ENCODE results near the gene STRN3.
"Not testable (repeated sequence)": the region's sequence is repeated elsewhere in the genome, so short reads cannot be mapped to it uniquely, and the experiment has no call there.

Gene STRN3

DNA sequence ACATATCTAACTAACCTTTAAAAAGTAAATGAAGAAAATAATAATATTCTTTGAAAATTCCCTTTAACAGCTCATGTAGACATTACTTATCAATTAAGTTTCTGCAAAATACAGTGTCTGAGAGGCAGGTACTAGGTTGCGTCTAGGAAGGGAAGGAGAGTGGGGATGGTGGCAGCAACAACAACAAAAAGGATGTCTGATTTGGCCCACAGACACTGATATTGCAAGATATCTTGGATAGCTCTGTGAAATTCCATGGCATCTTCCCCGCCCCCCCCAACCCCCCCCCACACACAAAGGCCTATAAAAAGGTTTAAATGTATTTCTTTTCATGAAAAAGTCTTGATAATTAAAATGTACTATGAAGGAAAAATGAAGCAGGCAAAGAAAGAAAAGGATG, 42.3 kb downstream of the STRN3 start:
- TF ChIP-seq, protein P1, sequence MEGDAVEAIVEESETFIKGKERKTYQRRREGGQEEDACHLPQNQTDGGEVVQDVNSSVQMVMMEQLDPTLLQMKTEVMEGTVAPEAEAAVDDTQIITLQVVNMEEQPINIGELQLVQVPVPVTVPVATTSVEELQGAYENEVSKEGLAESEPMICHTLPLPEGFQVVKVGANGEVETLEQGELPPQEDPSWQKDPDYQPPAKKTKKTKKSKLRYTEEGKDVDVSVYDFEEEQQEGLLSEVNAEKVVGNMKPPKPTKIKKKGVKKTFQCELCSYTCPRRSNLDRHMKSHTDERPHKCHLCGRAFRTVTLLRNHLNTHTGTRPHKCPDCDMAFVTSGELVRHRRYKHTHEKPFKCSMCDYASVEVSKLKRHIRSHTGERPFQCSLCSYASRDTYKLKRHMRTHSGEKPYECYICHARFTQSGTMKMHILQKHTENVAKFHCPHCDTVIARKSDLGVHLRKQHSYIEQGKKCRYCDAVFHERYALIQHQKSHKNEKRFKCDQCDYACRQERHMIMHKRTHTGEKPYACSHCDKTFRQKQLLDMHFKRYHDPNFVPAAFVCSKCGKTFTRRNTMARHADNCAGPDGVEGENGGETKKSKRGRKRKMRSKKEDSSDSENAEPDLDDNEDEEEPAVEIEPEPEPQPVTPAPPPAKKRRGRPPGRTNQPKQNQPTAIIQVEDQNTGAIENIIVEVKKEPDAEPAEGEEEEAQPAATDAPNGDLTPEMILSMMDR (conservative IDR thresholded peaks at IDR 0.05; ENCODE audit: control insufficient read depth, insufficient read depth, low read depth, low read length) = no peak
- H3K4me3 ChIP-seq (ENCODE audit: control insufficient read depth, low read depth, low read length) = no peak overlapping the region
- DNase-seq (ENCODE audit: low read depth) = no peak

DNA sequence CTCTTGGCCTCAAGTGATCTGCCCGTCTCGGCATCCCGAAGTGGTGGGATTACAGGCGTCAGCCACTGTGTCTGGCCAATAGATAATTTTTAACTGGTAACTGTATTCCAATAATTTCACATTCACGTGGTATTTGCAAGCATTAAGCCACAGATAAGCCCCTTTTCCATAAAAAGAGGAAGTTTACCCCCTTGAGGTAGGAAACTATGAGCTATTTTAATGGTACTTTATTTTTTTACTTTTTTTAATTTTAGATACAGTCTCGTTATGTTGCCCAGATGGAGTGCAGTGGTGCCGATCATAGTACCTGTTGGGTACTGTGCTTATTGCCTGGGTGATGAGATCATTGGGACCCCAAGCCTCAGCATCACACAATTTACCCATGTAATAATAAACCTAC, 43.6 kb downstream of the STRN3 start:
- TF ChIP-seq, protein P1 (conservative IDR thresholded peaks at IDR 0.05; ENCODE audit: control insufficient read depth, insufficient read depth, low read depth, low read length) = no peak
- H3K4me3 ChIP-seq (ENCODE audit: control insufficient read depth, low read depth, low read length) = no peak overlapping the region
- no peak for DNase-seq (ENCODE audit: low read depth)

DNA sequence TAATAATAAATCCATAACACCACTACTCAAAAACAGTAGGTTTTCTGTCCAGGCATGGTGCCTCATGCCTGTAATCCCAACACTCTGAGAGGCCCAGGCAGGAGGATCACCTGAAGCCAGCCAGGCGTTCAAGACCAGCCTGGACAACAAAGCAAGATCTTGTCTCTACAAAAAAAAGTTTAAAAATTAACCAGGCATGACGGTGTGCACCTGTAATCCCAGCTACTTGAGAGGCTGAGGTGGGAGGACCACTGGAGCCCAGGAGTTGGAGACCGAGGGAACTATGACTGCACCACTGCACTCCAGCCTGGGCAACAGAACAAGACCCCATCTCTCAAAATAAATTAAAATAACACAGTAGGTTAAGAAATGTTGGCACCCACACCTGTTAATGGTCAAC, 45.2 kb downstream of the STRN3 start:
- DNase-seq (ENCODE audit: low read depth) = no peak
- H3K4me3 ChIP-seq (ENCODE audit: control insufficient read depth, low read depth, low read length) = no peak overlapping the region
- TF ChIP-seq, protein P1 (conservative IDR thresholded peaks at IDR 0.05; ENCODE audit: control insufficient read depth, insufficient read depth, low read depth, low read length) = no peak

DNA sequence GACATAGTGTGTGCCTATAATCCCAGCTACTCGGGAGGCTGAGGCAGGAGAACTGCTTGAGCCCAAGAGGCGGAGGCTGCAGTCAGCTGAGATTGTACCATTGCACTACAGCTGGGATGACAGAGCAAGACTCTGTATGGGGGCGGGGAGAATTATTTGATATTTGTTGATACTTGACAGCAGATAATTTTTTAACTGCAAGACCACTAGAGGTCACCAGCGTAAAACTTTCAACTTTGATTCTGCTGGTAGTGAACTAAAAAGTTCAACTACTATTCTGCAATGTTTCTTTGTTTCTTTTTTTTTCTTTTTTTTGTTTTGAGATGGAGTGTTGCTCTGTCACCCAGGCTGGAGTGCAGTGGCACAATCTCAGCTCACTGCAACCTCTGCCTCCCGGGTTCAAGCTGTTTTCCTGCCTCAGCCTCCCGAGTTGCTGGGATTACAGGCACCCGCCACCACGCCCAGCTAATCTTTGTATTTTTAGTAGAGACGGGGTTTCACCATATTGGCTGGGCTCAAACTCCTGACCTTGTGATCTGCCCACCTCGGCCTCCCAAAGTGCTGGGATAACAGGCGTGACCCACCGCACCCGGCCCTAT, 46.0 kb downstream of the STRN3 start:
- H3K4me3 ChIP-seq (ENCODE audit: control insufficient read depth, low read depth, low read length) = not testable (repeated sequence)
- DNase-seq (ENCODE audit: low read depth) = peak; percentile 83
- TF ChIP-seq, protein P1 (conservative IDR thresholded peaks at IDR 0.05; ENCODE audit: control insufficient read depth, insufficient read depth, low read depth, low read length) = peak; percentile 73

DNA sequence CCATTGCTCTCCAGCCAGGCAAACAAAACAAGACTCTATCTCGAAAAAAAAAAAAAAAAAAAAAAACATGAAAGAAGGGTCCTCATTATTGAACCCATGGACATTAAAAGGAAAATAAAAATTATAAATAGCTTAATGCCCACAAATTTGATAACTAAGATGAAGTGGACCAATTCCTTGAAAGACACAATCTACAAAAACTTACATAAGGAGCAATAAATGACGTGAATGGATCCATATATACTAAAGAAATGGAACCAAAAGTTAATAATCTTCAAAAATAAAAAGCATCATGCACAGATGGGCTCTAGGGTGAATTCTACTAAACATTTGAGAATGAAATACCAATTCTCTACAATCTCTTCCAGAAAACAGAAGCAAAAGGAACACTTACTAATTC, 48.4 kb downstream of the STRN3 start:
- no peak for DNase-seq (ENCODE audit: low read depth)
- H3K4me3 ChIP-seq (ENCODE audit: control insufficient read depth, low read depth, low read length) = no peak overlapping the region
- TF ChIP-seq, protein P1 (conservative IDR thresholded peaks at IDR 0.05; ENCODE audit: control insufficient read depth, insufficient read depth, low read depth, low read length) = no peak

DNA sequence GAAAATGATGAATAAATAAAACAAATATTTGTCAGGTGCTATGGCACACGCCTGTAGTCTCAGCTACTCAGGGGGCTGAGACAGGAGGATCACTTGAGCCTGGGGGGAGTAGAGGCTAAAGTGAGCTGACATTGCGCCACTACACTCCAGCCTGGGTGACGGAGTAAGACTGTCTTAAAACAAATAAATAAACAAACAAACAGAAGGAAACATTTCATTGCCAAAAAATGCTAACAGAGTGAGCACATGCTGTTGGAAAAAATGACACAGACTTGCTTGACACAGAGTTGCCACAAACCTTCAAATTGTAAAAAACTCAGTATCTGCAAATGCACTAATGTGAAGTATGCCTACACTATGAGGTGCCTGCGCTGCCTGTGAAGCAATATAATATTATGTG, 51.6 kb downstream of the STRN3 start:
- TF ChIP-seq, protein P1 (conservative IDR thresholded peaks at IDR 0.05; ENCODE audit: control insufficient read depth, insufficient read depth, low read depth, low read length) = no peak
- DNase-seq (ENCODE audit: low read depth) = peak; percentile 7
- no peak overlapping the region for H3K4me3 ChIP-seq (ENCODE audit: control insufficient read depth, low read depth, low read length)

All from fibroblast of mammary gland (primary cell).